WTC11 (cell line): ENCODE measurements around the gene EWSR1.

Experiments used
- ARID4B ChIP-seq: sonication (generic); formaldehyde crosslinking; IDR thresholded peaks from 2 replicates; pipeline ENCODE4 v1.8.0; 2023; ENCODE audit warnings: missing genetic modification reagents, mild to moderate bottlenecking, borderline replicate concordance
- CBFB ChIP-seq: sonication (generic); formaldehyde crosslinking; IDR thresholded peaks from 2 replicates; pipeline ENCODE4 v1.8.1; 2022; ENCODE audit warnings: mild to moderate bottlenecking, low read depth, missing genetic modification reagents
- CREB1 ChIP-seq: sonication (generic); formaldehyde crosslinking; IDR thresholded peaks from 2 replicates; pipeline ENCODE4 v1.8.0; 2023; ENCODE audit warnings: mild to moderate bottlenecking, missing genetic modification reagents
- CTCF ChIP-seq: fragments of 200-600 bp; IDR thresholded peaks from 2 replicates; pipeline ENCODE4 v1.8.0; 2022; ENCODE audit warnings: antibody characterized with exemption
- NFE2L1 ChIP-seq: sonication (generic); formaldehyde crosslinking; IDR thresholded peaks from 2 replicates; pipeline ENCODE4 v1.8.1; 2023; ENCODE audit warnings: missing genetic modification reagents
- NR3C1 ChIP-seq: sonication (generic); formaldehyde crosslinking; conservative IDR thresholded peaks from 2 replicates; pipeline ENCODE4 v1.8.1; 2023; ENCODE audit warnings: low read depth, mild to moderate bottlenecking, missing genetic modification reagents
- OVOL2 ChIP-seq: fragments of 250-450 bp; sonication (Bioruptor Pico); IDR thresholded peaks from 2 replicates; pipeline ENCODE4 v1.9.0; 2021; ENCODE audit warnings: mild to moderate bottlenecking, borderline replicate concordance
- SMAD4 ChIP-seq: sonication (generic); formaldehyde crosslinking; IDR thresholded peaks from 2 replicates; pipeline ENCODE4 v1.8.0; 2022; ENCODE audit warnings: mild to moderate bottlenecking, missing genetic modification reagents
- SP1 ChIP-seq: sonication (generic); formaldehyde crosslinking; conservative IDR thresholded peaks from 2 replicates; pipeline ENCODE4 v1.8.1; 2022; ENCODE audit warnings: missing genetic modification reagents
- TEAD4 ChIP-seq: sonication (generic); formaldehyde crosslinking; IDR thresholded peaks from 2 replicates; pipeline ENCODE4 v1.8.0; 2022; ENCODE audit warnings: mild to moderate bottlenecking, missing genetic modification reagents
- ZNF121 ChIP-seq: sonication (generic); formaldehyde crosslinking; IDR thresholded peaks from 2 replicates; pipeline ENCODE4 v1.8.0; 2023; ENCODE audit warnings: missing genetic modification reagents
- ZNF219 ChIP-seq: sonication (generic); formaldehyde crosslinking; IDR thresholded peaks from 2 replicates; pipeline ENCODE4 v1.8.0; 2023; ENCODE audit warnings: missing genetic modification reagents, mild to moderate bottlenecking, borderline replicate concordance
- ZNF416 ChIP-seq: fragments of 250-450 bp; sonication (Bioruptor Pico); IDR thresholded peaks from 2 replicates; pipeline ENCODE4 v1.9.0; 2021; ENCODE audit warnings: mild to moderate bottlenecking, inconsistent platforms

- no peak for TF ChIP-seq CTCF
- TF ChIP-seq ARID4B (CRISPR knock-in tag), result no peak
- no peak for TF ChIP-seq NFE2L1 (CRISPR knock-in tag)
- TF ChIP-seq NR3C1, result no peak
- TF ChIP-seq CBFB, result no peak
- TF ChIP-seq ZNF416, result no peak
- no peak for TF ChIP-seq SP1 (CRISPR knock-in tag)
- TF ChIP-seq TEAD4 (CRISPR knock-in tag), result no peak
- no peak for TF ChIP-seq ZNF121 (CRISPR knock-in tag)
- TF ChIP-seq OVOL2 (CRISPR knock-in tag), result no peak
- TF ChIP-seq CREB1 (CRISPR knock-in tag), result no peak
- TF ChIP-seq SMAD4 (CRISPR knock-in tag), result no peak
- TF ChIP-seq ZNF219, result no peak
These were observed 16.1 kb downstream of the EWSR1 start for GRCh38 chr22:29284196-29284595.
